K562 (cell line): Measurements from ENCODE around the gene THRSP. TPM values are rescaled to one million over a fixed set of nuclear protein-coding genes. Genes with fewer than 3 reads are reported as not detected.

Experiments
- ELF1 ChIP-seq: fragments of 200-800 bp; sonication (Bioruptor generic); IDR thresholded peaks from 2 replicates; pipeline ENCODE4 v1.6.1; 2016; ENCODE audit warnings: missing genetic modification characterization, missing compliant biosample characterization
- ELF4 ChIP-seq: fragments of 450-650 bp; formaldehyde crosslinking; IDR thresholded peaks from 2 replicates; pipeline ENCODE4 v1.4.0; 2022; ENCODE audit warnings: missing genetic modification characterization
- GABPB1 ChIP-seq: sonication (generic); formaldehyde crosslinking; IDR thresholded peaks from 2 replicates; pipeline ENCODE4 v1.8.0; 2022; ENCODE audit warnings: mild to moderate bottlenecking, missing genetic modification reagents
- HLTF ChIP-seq: fragments of 450-650 bp; IDR thresholded peaks from 2 replicates; pipeline ENCODE4 v1.6.1; 2016
- OTX1 ChIP-seq: fragments of 450-650 bp; formaldehyde crosslinking; IDR thresholded peaks from 2 replicates; pipeline ENCODE4 v1.4.0; 2022; ENCODE audit warnings: mild to moderate bottlenecking
- POLR2AphosphoS2 ChIP-seq: IDR thresholded peaks from 2 replicates; pipeline ENCODE4 v1.6.1; 2012; ENCODE audit warnings: low read length, improper control_type of control experiment
- PYGO2 ChIP-seq: fragments of 450-650 bp; IDR thresholded peaks from 2 replicates; pipeline ENCODE4 v1.6.1; 2016; ENCODE audit warnings: mild to moderate bottlenecking, missing genetic modification characterization, moderate library complexity, missing compliant biosample characterization
- SMARCA4 ChIP-seq: fragments of 450-650 bp; IDR thresholded peaks from 2 replicates; pipeline ENCODE4 v1.6.1; 2016
- TAF1 ChIP-seq: IDR thresholded peaks from 2 replicates; pipeline ENCODE4 v1.6.1; 2011; ENCODE audit warnings: mild to moderate bottlenecking, low read length, moderate library complexity; ENCODE audit not compliant: insufficient read depth, control insufficient read depth, severe bottlenecking; ENCODE audit errors: extremely low read depth
- ZNF165 ChIP-seq: fragments of 250-450 bp; sonication (Bioruptor Pico); IDR thresholded peaks from 2 replicates; pipeline ENCODE4 v1.4.0; 2020; ENCODE audit warnings: borderline replicate concordance
- polyA plus RNA-seq, 8 experiments: library from polyadenylated mRNA; depleted of rRNA in 4 of 8; stranded (reverse) in 5 of 8; unstranded in 3 of 8; fragments of >200 nt; fragmentation: Nextera tagmentation in 2 of 8; fragmentation: Illumina TruSeq in 1 of 8; extraction: Ambion mirVana in 2 of 8; extraction: Trizol in 1 of 8; gene quantifications; 2 replicates each; pipeline versions ENCODE4 v1.2.1 to v1.2.3, GENCODE V29; 2011 to 2014; ENCODE audit warnings: inconsistent platforms in 1 of 8, missing spikeins in 1 of 8
- total RNA-seq, 7 experiments: library from RNA; depleted of rRNA in 6 of 7; stranded (reverse); fragments of >200 nt in 6 of 7; fragmentation: Illumina TruSeq in 2 of 7; extraction: Trizol in 2 of 7; gene quantifications; 2 replicates each; pipeline versions ENCODE4 v1.2.1 to v1.2.3, GENCODE V29; 2011 to 2021; ENCODE audit warnings: low replicate concordance in 1 of 7
- TF ChIP-seq, protein P1 (sequence below), 2 experiments: fragments of 450-650 bp in 1 of 2; sonication (generic) in 1 of 2; formaldehyde crosslinking in 1 of 2; IDR thresholded peaks; 2 replicates each; pipeline versions ENCODE4 v1.7.1 to v1.9.0; 2016 to 2022; ENCODE audit warnings: inconsistent platforms in 1 of 2, mild to moderate bottlenecking in 1 of 2, missing genetic modification reagents in 1 of 2
- TF ChIP-seq, protein P2 (sequence below), 3 experiments: fragments of 200-800 bp in 1 of 3; fragments of 250-450 bp in 1 of 3; fragments of 450-650 bp in 1 of 3; sonication (Bioruptor Pico) in 1 of 3; sonication (Bioruptor generic) in 1 of 3; formaldehyde crosslinking in 1 of 3; IDR thresholded peaks; 2 replicates each; pipeline versions ENCODE4 v1.6.1 to v1.8.0; 2016 to 2022; ENCODE audit warnings: mild to moderate bottlenecking in 2 of 3, missing genetic modification characterization in 2 of 3, missing compliant biosample characterization in 1 of 3, moderate library complexity in 1 of 3

THRSP gene
- total and polyA plus RNA-seq, 9 of the 15 experiments (the other 6 are each of a cell fraction or from before 2014, with no cell fraction given): 0.23 to 0.56 (median 0.31) TPM; not detected in 2

DNA sequence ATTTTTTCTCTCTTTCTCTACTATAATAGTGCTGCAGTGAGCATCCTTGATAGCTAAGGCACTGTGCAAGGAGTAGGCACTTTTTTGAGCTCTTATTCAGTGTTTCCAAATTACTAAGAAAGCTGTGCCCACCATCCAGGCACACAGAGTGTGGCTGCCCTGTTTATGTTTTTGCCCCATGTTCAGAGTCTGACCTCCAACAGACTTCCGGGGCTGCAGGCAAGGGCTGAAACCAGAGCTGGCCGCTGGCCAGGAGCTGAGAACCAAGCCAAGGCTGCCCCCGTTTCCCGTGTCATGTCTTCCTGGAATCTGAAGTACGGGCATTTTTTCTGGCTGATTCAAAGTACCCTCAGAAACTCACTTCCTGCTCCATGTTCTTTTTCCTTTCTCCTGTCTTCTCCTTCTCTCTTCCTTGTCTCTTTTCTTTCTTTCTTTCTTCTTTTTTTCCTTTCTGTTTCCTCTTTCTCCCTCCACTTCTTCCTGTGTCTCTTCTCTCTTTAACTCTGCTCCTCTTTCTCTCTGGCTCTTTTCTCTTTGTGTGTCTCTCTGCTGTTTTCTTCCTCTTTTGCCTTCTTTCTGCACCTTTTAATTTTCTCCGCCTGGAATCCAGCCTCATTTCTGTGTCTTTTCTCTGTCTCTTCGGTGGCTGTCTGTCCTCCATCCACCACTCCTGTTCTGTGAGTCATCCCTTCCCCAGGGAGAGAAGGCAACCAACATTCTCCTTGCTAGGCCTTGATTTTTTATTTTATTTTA lies 23.6 kb upstream of the THRSP start (continued):
- TF ChIP-seq, protein P1, sequence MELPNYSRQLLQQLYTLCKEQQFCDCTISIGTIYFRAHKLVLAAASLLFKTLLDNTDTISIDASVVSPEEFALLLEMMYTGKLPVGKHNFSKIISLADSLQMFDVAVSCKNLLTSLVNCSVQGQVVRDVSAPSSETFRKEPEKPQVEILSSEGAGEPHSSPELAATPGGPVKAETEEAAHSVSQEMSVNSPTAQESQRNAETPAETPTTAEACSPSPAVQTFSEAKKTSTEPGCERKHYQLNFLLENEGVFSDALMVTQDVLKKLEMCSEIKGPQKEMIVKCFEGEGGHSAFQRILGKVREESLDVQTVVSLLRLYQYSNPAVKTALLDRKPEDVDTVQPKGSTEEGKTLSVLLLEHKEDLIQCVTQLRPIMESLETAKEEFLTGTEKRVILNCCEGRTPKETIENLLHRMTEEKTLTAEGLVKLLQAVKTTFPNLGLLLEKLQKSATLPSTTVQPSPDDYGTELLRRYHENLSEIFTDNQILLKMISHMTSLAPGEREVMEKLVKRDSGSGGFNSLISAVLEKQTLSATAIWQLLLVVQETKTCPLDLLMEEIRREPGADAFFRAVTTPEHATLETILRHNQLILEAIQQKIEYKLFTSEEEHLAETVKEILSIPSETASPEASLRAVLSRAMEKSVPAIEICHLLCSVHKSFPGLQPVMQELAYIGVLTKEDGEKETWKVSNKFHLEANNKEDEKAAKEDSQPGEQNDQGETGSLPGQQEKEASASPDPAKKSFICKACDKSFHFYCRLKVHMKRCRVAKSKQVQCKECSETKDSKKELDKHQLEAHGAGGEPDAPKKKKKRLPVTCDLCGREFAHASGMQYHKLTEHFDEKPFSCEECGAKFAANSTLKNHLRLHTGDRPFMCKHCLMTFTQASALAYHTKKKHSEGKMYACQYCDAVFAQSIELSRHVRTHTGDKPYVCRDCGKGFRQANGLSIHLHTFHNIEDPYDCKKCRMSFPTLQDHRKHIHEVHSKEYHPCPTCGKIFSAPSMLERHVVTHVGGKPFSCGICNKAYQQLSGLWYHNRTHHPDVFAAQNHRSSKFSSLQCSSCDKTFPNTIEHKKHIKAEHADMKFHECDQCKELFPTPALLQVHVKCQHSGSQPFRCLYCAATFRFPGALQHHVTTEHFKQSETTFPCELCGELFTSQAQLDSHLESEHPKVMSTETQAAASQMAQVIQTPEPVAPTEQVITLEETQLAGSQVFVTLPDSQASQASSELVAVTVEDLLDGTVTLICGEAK (IDR thresholded peaks at IDR 0.05): peak; percentile 69
- TF ChIP-seq, protein P1 (CRISPR knock-in tag; IDR thresholded peaks at IDR 0.05): no peak
- TF ChIP-seq HLTF (peak; percentile 93), SMARCA4 (peak; percentile 85), ZNF165 (CRISPR knock-in tag) (no peak), ELF1 (tag) (peak; percentile 79), ELF4 (CRISPR knock-in tag) (peak; percentile 85; the same call in 1 of the 2 replicates), OTX1 (CRISPR knock-in tag) (peak; percentile 87), TAF1 (peak; percentile 38), PYGO2 (tag) (0 out of 2 replicates have a peak, but pooled peaks have one; percentile 9), GABPB1 (CRISPR knock-in tag) (peak; percentile 48; the same call in 1 of the 2 replicates), POLR2AphosphoS2 (no peak)
- TF ChIP-seq, protein P2, sequence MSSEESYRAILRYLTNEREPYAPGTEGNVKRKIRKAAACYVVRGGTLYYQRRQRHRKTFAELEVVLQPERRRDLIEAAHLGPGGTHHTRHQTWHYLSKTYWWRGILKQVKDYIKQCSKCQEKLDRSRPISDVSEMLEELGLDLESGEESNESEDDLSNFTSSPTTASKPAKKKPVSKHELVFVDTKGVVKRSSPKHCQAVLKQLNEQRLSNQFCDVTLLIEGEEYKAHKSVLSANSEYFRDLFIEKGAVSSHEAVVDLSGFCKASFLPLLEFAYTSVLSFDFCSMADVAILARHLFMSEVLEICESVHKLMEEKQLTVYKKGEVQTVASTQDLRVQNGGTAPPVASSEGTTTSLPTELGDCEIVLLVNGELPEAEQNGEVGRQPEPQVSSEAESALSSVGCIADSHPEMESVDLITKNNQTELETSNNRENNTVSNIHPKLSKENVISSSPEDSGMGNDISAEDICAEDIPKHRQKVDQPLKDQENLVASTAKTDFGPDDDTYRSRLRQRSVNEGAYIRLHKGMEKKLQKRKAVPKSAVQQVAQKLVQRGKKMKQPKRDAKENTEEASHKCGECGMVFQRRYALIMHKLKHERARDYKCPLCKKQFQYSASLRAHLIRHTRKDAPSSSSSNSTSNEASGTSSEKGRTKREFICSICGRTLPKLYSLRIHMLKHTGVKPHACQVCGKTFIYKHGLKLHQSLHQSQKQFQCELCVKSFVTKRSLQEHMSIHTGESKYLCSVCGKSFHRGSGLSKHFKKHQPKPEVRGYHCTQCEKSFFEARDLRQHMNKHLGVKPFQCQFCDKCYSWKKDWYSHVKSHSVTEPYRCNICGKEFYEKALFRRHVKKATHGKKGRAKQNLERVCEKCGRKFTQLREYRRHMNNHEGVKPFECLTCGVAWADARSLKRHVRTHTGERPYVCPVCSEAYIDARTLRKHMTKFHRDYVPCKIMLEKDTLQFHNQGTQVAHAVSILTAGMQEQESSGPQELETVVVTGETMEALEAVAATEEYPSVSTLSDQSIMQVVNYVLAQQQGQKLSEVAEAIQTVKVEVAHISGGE (CRISPR knock-in tag; IDR thresholded peaks at IDR 0.05): 0 out of 6 replicates have a peak, but pooled peaks of 1 of the 3 experiments have one; percentile 16
